PC-3 (cell line): Measurements from ENCODE around the gene PINLYP. TPM values are rescaled to one million over a fixed set of nuclear protein-coding genes. Genes with fewer than 3 reads are reported as not detected.

Experiments used
- ATAC-seq: fragments of 200-7000 bp; cut with Tn5 transposase; 2 replicates; pipeline ENCODE4 v1.9.1; 2020; ENCODE audit warnings: mild to moderate bottlenecking, moderate library complexity
- BruUV-seq: library from RNA; stranded (reverse); fragments of 400-500 nt; replicated peaks from 2 replicates; lab custom pipeline; 2021; lab: Mats Ljungman, UMichigan
- CTCF ChIA-PET: fragments of 300-600 bp; sonication (Branson Sonifier 250); formaldehyde crosslinking; loops from one replicate; lab custom pipeline; 2022; ENCODE audit warnings: antibody characterized with exemption; lab: Charles Lee
- POLR2A ChIA-PET: fragments of 300-600 bp; sonication (Branson Sonifier 250); formaldehyde crosslinking; loops from one replicate; lab custom pipeline; 2022; ENCODE audit warnings: antibody characterized with exemption; ENCODE audit not compliant: unreplicated experiment; lab: Charles Lee
- DNase-seq: peaks from one replicate; pipeline ENCODE4 v3.0.0-alpha.2; 2015
- H2AFZ ChIP-seq: fragments of 300-600 bp; sonication (generic); 2 replicates; pipeline ENCODE4 v1.6.0; 2016; ENCODE audit warnings: antibody characterized with exemption, low read length
- H3F3A ChIP-seq: fragments of 300-600 bp; sonication (generic); one replicate; pipeline ENCODE4 v1.6.0; 2017; ENCODE audit warnings: antibody characterized with exemption, low read length, control low read depth, mild to moderate bottlenecking; ENCODE audit not compliant: unreplicated experiment
- H3K27ac ChIP-seq: fragments of 300-600 bp; sonication (generic); 2 replicates; pipeline ENCODE4 v1.5.1; 2016; ENCODE audit warnings: mild to moderate bottlenecking, low read length
- H3K27me3 ChIP-seq: fragments of 300-600 bp; sonication (generic); 2 replicates; pipeline ENCODE4 v1.6.1; 2016; ENCODE audit warnings: low read length, mixed read lengths
- H3K36me3 ChIP-seq: fragments of 300-600 bp; sonication (generic); 2 replicates; pipeline ENCODE4 v1.6.1; 2016; ENCODE audit warnings: low read depth, mixed run types, low read length, mixed read lengths
- H3K4me1 ChIP-seq: fragments of 300-600 bp; sonication (generic); 2 replicates; pipeline ENCODE4 v1.5.1; 2016; ENCODE audit warnings: low read length; ENCODE audit not compliant: insufficient read depth
- H3K4me2 ChIP-seq: fragments of 300-600 bp; sonication (generic); 2 replicates; pipeline ENCODE4 v1.6.0; 2016; ENCODE audit warnings: low read length
- H3K4me3 ChIP-seq: fragments of 300-600 bp; sonication (generic); 2 replicates; pipeline ENCODE4 v1.5.1; 2016; ENCODE audit warnings: mild to moderate bottlenecking, low read length, mixed read lengths
- H3K79me2 ChIP-seq: fragments of 300-600 bp; sonication (generic); 2 replicates; pipeline ENCODE4 v1.6.1; 2017; ENCODE audit warnings: low read length, mixed read lengths
- H3K9ac ChIP-seq: fragments of 300-600 bp; sonication (generic); 2 replicates; pipeline ENCODE4 v1.6.0; 2016; ENCODE audit warnings: mild to moderate bottlenecking, low read length
- H3K9me2 ChIP-seq: fragments of 300-600 bp; sonication (generic); replicated peaks from 2 replicates; pipeline ENCODE4 v1.6.1; 2016; ENCODE audit warnings: mixed run types, low read length, mixed read lengths
- H3K9me3 ChIP-seq: fragments of 300-600 bp; sonication (generic); 2 replicates; pipeline ENCODE4 v1.6.1; 2016; ENCODE audit warnings: low read length, mixed read lengths
- H4K20me1 ChIP-seq: fragments of 300-600 bp; sonication (generic); 2 replicates; pipeline ENCODE4 v1.6.1; 2016; ENCODE audit warnings: low read length, mixed read lengths
- EZH2 ChIP-seq: fragments of 300-600 bp; sonication (generic); IDR thresholded peaks from one replicate; pipeline ENCODE4 v1.6.1; 2017; ENCODE audit warnings: antibody characterized with exemption, mild to moderate bottlenecking, low read length; ENCODE audit not compliant: unreplicated experiment
- EZH2phosphoT487 ChIP-seq: fragments of 300-600 bp; sonication (generic); IDR thresholded peaks from 2 replicates; pipeline ENCODE4 v1.6.1; 2018; ENCODE audit warnings: mild to moderate bottlenecking, antibody characterized with exemption, low read length, borderline replicate concordance
- intact Hi-C: fragments of 100-400 bp; cut with micrococcal nuclease; formaldehyde crosslinking; loops from 2 replicates; pipeline ENCODE4 v1.9.0; 2023
- total RNA-seq: library from RNA; depleted of rRNA; stranded (reverse); fragments of >200 nt; gene quantifications from 2 replicates; pipeline ENCODE4 v1.2.3, GENCODE V29; 2014
- TF ChIP-seq, protein P1 (sequence below): fragments of 300-600 bp; sonication (generic); conservative IDR thresholded peaks from 2 replicates; pipeline ENCODE4 v1.5.1; 2017; ENCODE audit warnings: antibody characterized with exemption, low read depth, mild to moderate bottlenecking, low read length

PINLYP gene
- total RNA-seq, 1 experiment from 2014 or later = 0.18 TPM

DNA sequence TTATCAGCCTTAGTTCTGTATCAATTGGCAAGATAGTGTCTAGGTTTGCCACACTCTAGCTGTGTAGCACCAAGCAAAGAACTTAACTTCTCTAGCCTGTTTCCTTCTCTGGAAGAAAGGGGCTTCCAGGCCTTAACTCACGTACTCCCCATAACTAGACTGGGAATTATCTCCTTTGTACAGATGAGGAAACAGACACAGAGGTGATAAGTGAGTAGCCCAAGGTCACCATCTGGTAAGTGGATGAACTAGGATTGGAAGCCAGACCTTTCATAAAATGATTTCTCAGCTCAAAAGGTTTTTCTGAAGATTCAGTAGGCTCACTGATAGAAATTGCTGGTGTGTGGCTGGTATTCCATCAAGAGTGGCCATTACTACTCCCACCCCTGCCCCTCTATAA lies 40.7 kb downstream of the PINLYP start:
- no TSS peak for BruUV-seq
- H3K9me3 ChIP-seq = no peaks in the 10 kb centered on the region
- H3K36me3 ChIP-seq = no peaks in the 10 kb centered on the region; the same call in 1 of the 2 replicates
- peaks cover 13% of the 10 kb centered on the region for H3K4me1 ChIP-seq
- H4K20me1 ChIP-seq = no peaks in the 10 kb centered on the region
- no peaks in the 10 kb centered on the region for H3F3A ChIP-seq
- no peaks in the 10 kb centered on the region for H3K9me2 ChIP-seq
- CTCF ChIA-PET = no interaction called here
- intact Hi-C loops = no loop called here
- no peaks in the 10 kb centered on the region for H3K27me3 ChIP-seq
- H3K27ac ChIP-seq = no peak overlapping the region
- no peak overlapping the region for H3K9ac ChIP-seq
- no peak overlapping the region for H3K4me3 ChIP-seq
- DNase-seq = no peak
- H2AFZ ChIP-seq = no peak overlapping the region
- no peak for TF ChIP-seq EZH2
- TF ChIP-seq EZH2phosphoT487 = no peak
- TF ChIP-seq, protein P1, sequence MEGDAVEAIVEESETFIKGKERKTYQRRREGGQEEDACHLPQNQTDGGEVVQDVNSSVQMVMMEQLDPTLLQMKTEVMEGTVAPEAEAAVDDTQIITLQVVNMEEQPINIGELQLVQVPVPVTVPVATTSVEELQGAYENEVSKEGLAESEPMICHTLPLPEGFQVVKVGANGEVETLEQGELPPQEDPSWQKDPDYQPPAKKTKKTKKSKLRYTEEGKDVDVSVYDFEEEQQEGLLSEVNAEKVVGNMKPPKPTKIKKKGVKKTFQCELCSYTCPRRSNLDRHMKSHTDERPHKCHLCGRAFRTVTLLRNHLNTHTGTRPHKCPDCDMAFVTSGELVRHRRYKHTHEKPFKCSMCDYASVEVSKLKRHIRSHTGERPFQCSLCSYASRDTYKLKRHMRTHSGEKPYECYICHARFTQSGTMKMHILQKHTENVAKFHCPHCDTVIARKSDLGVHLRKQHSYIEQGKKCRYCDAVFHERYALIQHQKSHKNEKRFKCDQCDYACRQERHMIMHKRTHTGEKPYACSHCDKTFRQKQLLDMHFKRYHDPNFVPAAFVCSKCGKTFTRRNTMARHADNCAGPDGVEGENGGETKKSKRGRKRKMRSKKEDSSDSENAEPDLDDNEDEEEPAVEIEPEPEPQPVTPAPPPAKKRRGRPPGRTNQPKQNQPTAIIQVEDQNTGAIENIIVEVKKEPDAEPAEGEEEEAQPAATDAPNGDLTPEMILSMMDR = no peak
- no peak for ATAC-seq
- POLR2A ChIA-PET = no interaction called here
- H3K79me2 ChIP-seq = peaks cover 18% of the 10 kb centered on the region
- no peak overlapping the region for H3K4me2 ChIP-seq

GRCh38 chr19:43616954-43617353 lies 41.4 kb downstream of the PINLYP start:
- Histone ChIP-seq H3F3A (no peaks in the 10 kb centered on the region), H3K4me2 (no peak overlapping the region), H3K4me3 (no peak overlapping the region), H3K27ac (no peak overlapping the region), H3K9me2 (no peaks in the 10 kb centered on the region), H3K4me1 (peaks cover 13% of the 10 kb centered on the region), H3K9me3 (no peaks in the 10 kb centered on the region), H2AFZ (no peak overlapping the region), H3K79me2 (peaks cover 18% of the 10 kb centered on the region), H3K36me3 (no peaks in the 10 kb centered on the region; the same call in 1 of the 2 replicates), H3K9ac (no peak overlapping the region), H4K20me1 (no peaks in the 10 kb centered on the region), H3K27me3 (no peaks in the 10 kb centered on the region)
- TF ChIP-seq EZH2 (no peak), EZH2phosphoT487 (no peak)
- TF ChIP-seq, protein P1 = no peak
- DNase-seq (no peak), ATAC-seq (no peak)
- intact Hi-C loops = no loop called here
- ChIA-PET CTCF (no interaction called here), POLR2A (no interaction called here)
- no TSS peak for BruUV-seq

- intact Hi-C loops = no loop called here
- Histone ChIP-seq H3K27me3 (no peaks in the 10 kb centered on the region), H2AFZ (peak overlapping the region; percentile 95), H3K9ac (peak overlapping the region; percentile 80), H3K4me2 (peak overlapping the region; percentile 93), H3K4me3 (peak overlapping the region; percentile 78), H3K9me2 (no peaks in the 10 kb centered on the region), H3K27ac (peak overlapping the region; percentile 33; the same call in 1 of the 2 replicates), H3K79me2 (peaks cover 18% of the 10 kb centered on the region), H3K4me1 (peaks cover 13% of the 10 kb centered on the region), H4K20me1 (no peaks in the 10 kb centered on the region), H3K9me3 (no peaks in the 10 kb centered on the region), H3K36me3 (no peaks in the 10 kb centered on the region), H3F3A (no peaks in the 10 kb centered on the region)
- ATAC-seq = peak; percentile 10
- POLR2A ChIA-PET = no interaction called here
- TSS peak; percentile 77 for BruUV-seq
- CTCF ChIA-PET = interaction anchor here (0.7 kb wide), 1 partner anchor 191 kb away, joined by 11 read pairs; no protein-coding TSS in a partner anchor
- DNase-seq = peak; percentile 12
- no peak for TF ChIP-seq EZH2phosphoT487
- no peak for TF ChIP-seq EZH2
- TF ChIP-seq, protein P1 = no peak
Observed at GRCh38 chr19:43618921-43619261, 43.3 kb downstream of the PINLYP start.
